Neuronal stem cell (in vitro differentiated cells): ENCODE data around the gene ZNF584.

Source experiments
- DNase-seq: peaks from one replicate; pipeline ENCODE4 v3.0.0-alpha.2; 2013; ENCODE audit warnings: low spot score
- H2AFZ ChIP-seq: one replicate; pipeline ENCODE4 v1.6.1; 2013; ENCODE audit warnings: mild to moderate bottlenecking, low read length, inconsistent platforms
- H2AK5ac ChIP-seq: 2 replicates; pipeline ENCODE4 v1.6.1; 2013; ENCODE audit warnings: low read depth, mild to moderate bottlenecking, inconsistent platforms, low read length, moderate library complexity, mixed read lengths
- H2BK120ac ChIP-seq: 2 replicates; pipeline ENCODE4 v1.6.1; 2013; ENCODE audit warnings: low read depth, mild to moderate bottlenecking, inconsistent platforms, low read length, moderate library complexity, mixed read lengths
- H2BK12ac ChIP-seq: one replicate; pipeline ENCODE4 v1.6.1; 2013; ENCODE audit warnings: low read length, inconsistent platforms
- H2BK15ac ChIP-seq: 2 replicates; pipeline ENCODE4 v1.6.1; 2013; ENCODE audit warnings: mild to moderate bottlenecking, low read length, inconsistent platforms, mixed read lengths
- H2BK5ac ChIP-seq: one replicate; pipeline ENCODE4 v1.6.1; 2013; ENCODE audit warnings: inconsistent platforms, mild to moderate bottlenecking, low read length, moderate library complexity
- H3K14ac ChIP-seq: one replicate; pipeline ENCODE4 v1.6.1; 2013; ENCODE audit warnings: low read length, inconsistent platforms
- H3K18ac ChIP-seq: 2 replicates; pipeline ENCODE4 v1.6.1; 2013; ENCODE audit warnings: low read length, inconsistent platforms
- H3K23ac ChIP-seq: 2 replicates; pipeline ENCODE4 v1.6.1; 2013; ENCODE audit warnings: low read depth, mild to moderate bottlenecking, mixed read lengths, low read length, inconsistent platforms; ENCODE audit not compliant: poor library complexity
- H3K27ac ChIP-seq: replicated peaks from 3 replicates; pipeline ENCODE4 v1.5.1; 2013; ENCODE audit warnings: low read length, inconsistent platforms
- H3K27me3 ChIP-seq, 3 experiments: 2 replicates each; pipeline ENCODE4 v1.6.1; 2013; ENCODE audit warnings: low read length in 3 of 3, mild to moderate bottlenecking in 2 of 3, inconsistent platforms in 1 of 3, low read depth in 1 of 3, mixed read lengths in 1 of 3, moderate library complexity in 1 of 3; ENCODE audit not compliant: control insufficient read depth in 3 of 3, insufficient read depth in 3 of 3
- H3K36me3 ChIP-seq, 2 donors: replicated peaks in 1 of 2; 2 replicates each; pipeline ENCODE4 v1.6.1; 2013; ENCODE audit warnings: low read length in 2 of 2; ENCODE audit not compliant: control insufficient read depth in 2 of 2, insufficient read depth in 2 of 2
- H3K4ac ChIP-seq: 2 replicates; pipeline ENCODE4 v1.6.1; 2013; ENCODE audit warnings: inconsistent platforms, mild to moderate bottlenecking, low read length, moderate library complexity
- H3K4me1 ChIP-seq, 2 donors: 1 replicate in 1 of 2; 2 replicates in 1 of 2; pipeline ENCODE4 v1.6.1; 2013; ENCODE audit warnings: low read length in 2 of 2, low read depth in 1 of 2; ENCODE audit not compliant: control insufficient read depth in 2 of 2, insufficient read depth in 1 of 2
- H3K4me2 ChIP-seq: one replicate; pipeline ENCODE4 v1.6.1; 2013; ENCODE audit warnings: mild to moderate bottlenecking, low read length, inconsistent platforms; ENCODE audit not compliant: insufficient read depth, poor library complexity, severe bottlenecking
- H3K4me3 ChIP-seq, 2 donors: 2 replicates each; pipeline ENCODE4 v1.5.1; 2013; ENCODE audit warnings: low read length in 2 of 2, mild to moderate bottlenecking in 2 of 2, inconsistent platforms in 1 of 2, moderate library complexity in 1 of 2
- H3K79me1 ChIP-seq: one replicate; pipeline ENCODE4 v1.6.1; 2013; ENCODE audit warnings: low read depth, mild to moderate bottlenecking, inconsistent platforms, low read length, moderate library complexity
- H3K9ac ChIP-seq: one replicate; pipeline ENCODE4 v1.6.1; 2013; ENCODE audit warnings: mild to moderate bottlenecking, low read depth, low read length, inconsistent platforms; ENCODE audit not compliant: poor library complexity
- H3K9me3 ChIP-seq, 2 donors: replicated peaks in 1 of 2; 2 replicates each; pipeline versions ENCODE3 to v1.6.1; 2013; ENCODE audit warnings: low read length in 2 of 2, mild to moderate bottlenecking in 2 of 2, inconsistent platforms in 1 of 2, low read depth in 1 of 2, mixed read lengths in 1 of 2, moderate library complexity in 1 of 2; ENCODE audit not compliant: control insufficient read depth in 2 of 2, insufficient read depth in 1 of 2
- H4K8ac ChIP-seq: one replicate; pipeline ENCODE4 v1.6.1; 2013; ENCODE audit warnings: low read depth, mild to moderate bottlenecking, inconsistent platforms, low read length, moderate library complexity
- H4K91ac ChIP-seq: one replicate; pipeline ENCODE4 v1.6.1; 2013; ENCODE audit warnings: low read length, low read depth, mild to moderate bottlenecking, inconsistent platforms; ENCODE audit not compliant: poor library complexity
- WGBS, 2 donors: extraction: QIAGEN DNeasy Blood & Tissue Kit; methylation state at CpG; one replicate each; pipeline ENCODE4 v1.1.7; 2013; ENCODE audit warnings: missing lambda C conversion rate in 2 of 2, mixed read lengths in 1 of 2; ENCODE audit not compliant: insufficient read length in 2 of 2, insufficient replicate concordance in 1 of 2; ENCODE audit errors: extremely low coverage in 2 of 2; 5-methylcytosine and 5-hydroxymethylcytosine counted together

Gene ZNF584

GRCh38 chr19:58385891-58386575 is 22.4 kb upstream of the ZNF584 start:
- no peaks in the 10 kb centered on the region for H3K9me3 ChIP-seq
- H2AK5ac ChIP-seq = peak overlapping the region; percentile 99
- peak overlapping the region; percentile 87 for H3K4ac ChIP-seq
- peak overlapping the region; percentile 60 to 91 for H3K4me3 ChIP-seq
- H2AFZ ChIP-seq = peak overlapping the region; percentile 91
- peak overlapping the region; percentile 94 for H4K91ac ChIP-seq
- peak overlapping the region; percentile 97 for H3K27ac ChIP-seq
- H2BK12ac ChIP-seq = peak overlapping the region; percentile 69
- WGBS, 2 donors = no CpG with 5 or more reads among the region's 36 CpGs
- H3K4me2 ChIP-seq = peak overlapping the region; percentile 95
- no peak for DNase-seq
- peaks cover 13 to 17% of the 10 kb centered on the region in 2 donors for H3K4me1 ChIP-seq
- H2BK15ac ChIP-seq = peak overlapping the region; percentile 27
- H3K14ac ChIP-seq = peak overlapping the region; percentile 87
- no peak overlapping the region for H2BK120ac ChIP-seq
- H4K8ac ChIP-seq = peak overlapping the region; percentile 89
- H3K9ac ChIP-seq = peak overlapping the region; percentile 98
- peaks cover 13 to 30% of the 10 kb centered on the region in 2 donors for H3K36me3 ChIP-seq
- H3K27me3 ChIP-seq = no peaks in the 10 kb centered on the region
- peak overlapping the region; percentile 94 for H3K23ac ChIP-seq
- peaks cover 13% of the 10 kb centered on the region for H3K79me1 ChIP-seq
- H3K18ac ChIP-seq = peak overlapping the region; percentile 99
- H2BK5ac ChIP-seq = peak overlapping the region; percentile 96

GRCh38 chr19:58386576-58387337 is 21.7 kb upstream of the ZNF584 start, which contains the start of gene RPS5:
Gene RPS5, plus strand, starts transcription at chr19:58387269. Its CDS starts 869 bp downstream, at chr19:58388138.
- Histone ChIP-seq H3K36me3 (peaks cover 13 to 38% of the 10 kb centered on the region in 2 donors), H2BK120ac (no peak within 1 kb of the TSS), H3K9me3 (no peaks in the 10 kb centered on the region), H2AK5ac (peak within 1 kb of the TSS; percentile 99), H2BK5ac (peak within 1 kb of the TSS; percentile 96), H2AFZ (peak within 1 kb of the TSS; percentile 91), H3K4me3 (peak within 1 kb of the TSS; percentile 60 to 91), H2BK15ac (peak within 1 kb of the TSS; percentile 27), H3K9ac (peak within 1 kb of the TSS; percentile 98), H3K27me3 (no peaks in the 10 kb centered on the region), H3K14ac (peak within 1 kb of the TSS; percentile 94), H2BK12ac (peak within 1 kb of the TSS; percentile 69), H3K4me2 (peak within 1 kb of the TSS; percentile 98), H3K23ac (peak within 1 kb of the TSS; percentile 95), H3K79me1 (peaks cover 13% of the 10 kb centered on the region), H3K18ac (peak within 1 kb of the TSS; percentile 99), H4K8ac (peak within 1 kb of the TSS; percentile 89), H3K4ac (peak within 1 kb of the TSS; percentile 87), H3K27ac (peak within 1 kb of the TSS; percentile 97), H4K91ac (peak within 1 kb of the TSS; percentile 94), H3K4me1 (peaks cover 12 to 17% of the 10 kb centered on the region in 2 donors)
- DNase-seq = peak; percentile 96
- no CpG with 5 or more reads among the region's 64 CpGs for whole genome bisulfite sequencing, 2 donors

GRCh38 chr19:58387338-58388174 is 20.9 kb upstream of the ZNF584 start:
- H3K14ac ChIP-seq = peak overlapping the region; percentile 94
- no peaks in the 10 kb centered on the region for H3K27me3 ChIP-seq
- no peaks in the 10 kb centered on the region for H3K9me3 ChIP-seq
- H2BK5ac ChIP-seq = no peak overlapping the region
- H3K36me3 ChIP-seq = peaks cover 16 to 44% of the 10 kb centered on the region in 2 donors
- peak overlapping the region; percentile 33 for H3K18ac ChIP-seq
- H4K8ac ChIP-seq = no peak overlapping the region
- H3K23ac ChIP-seq = peak overlapping the region; percentile 95
- H3K9ac ChIP-seq = peak overlapping the region; percentile 97
- H3K4ac ChIP-seq = no peak overlapping the region
- H3K4me1 ChIP-seq = peaks cover 11 to 17% of the 10 kb centered on the region in 2 donors
- no peak overlapping the region for H3K27ac ChIP-seq
- H2BK12ac ChIP-seq = no peak overlapping the region
- H2BK120ac ChIP-seq = no peak overlapping the region
- H2AFZ ChIP-seq = peak overlapping the region; percentile 32
- H2AK5ac ChIP-seq = no peak overlapping the region
- H3K4me2 ChIP-seq = peak overlapping the region; percentile 98
- no peak for DNase-seq
- H3K4me3 ChIP-seq = peak overlapping the region; percentile 60 to 86
- no peak overlapping the region for H2BK15ac ChIP-seq
- H3K79me1 ChIP-seq = peaks cover 13% of the 10 kb centered on the region
- H4K91ac ChIP-seq = no peak overlapping the region
- WGBS, 2 donors = no CpG with 5 or more reads among the region's 39 CpGs
